KMS-11 (cell line): Measurements from ENCODE around the gene WWTR1.

ENCODE experiments used
- H2AFZ ChIP-seq: fragments of 200-600 bp; sonication (generic); 2 replicates; pipeline ENCODE4 v1.6.1; 2016; ENCODE audit warnings: antibody characterized with exemption, mixed run types, low read depth
- H3K27ac ChIP-seq: fragments of 200-600 bp; sonication (generic); 2 replicates; pipeline ENCODE4 v1.6.1; 2016; ENCODE audit warnings: mild to moderate bottlenecking, mixed run types
- H3K27me3 ChIP-seq: fragments of 200-600 bp; sonication (generic); 2 replicates; pipeline ENCODE4 v1.6.1; 2017; ENCODE audit warnings: mild to moderate bottlenecking, low read depth, mixed run types, moderate library complexity; ENCODE audit not compliant: insufficient read depth
- H3K36me3 ChIP-seq: fragments of 200-600 bp; sonication (generic); 2 replicates; pipeline ENCODE4 v1.6.1; 2017; ENCODE audit warnings: mild to moderate bottlenecking, mixed run types; ENCODE audit not compliant: insufficient read depth
- H3K4me1 ChIP-seq: fragments of 200-600 bp; sonication (generic); 2 replicates; pipeline ENCODE4 v1.6.1; 2016; ENCODE audit warnings: mild to moderate bottlenecking, low read depth, mixed run types; ENCODE audit not compliant: poor library complexity, severe bottlenecking
- H3K4me2 ChIP-seq: fragments of 200-600 bp; sonication (generic); 2 replicates; pipeline ENCODE4 v1.7.0; 2016; ENCODE audit warnings: mild to moderate bottlenecking, mixed run types
- H3K4me3 ChIP-seq: fragments of 200-600 bp; sonication (generic); IDR thresholded peaks from 2 replicates; pipeline ENCODE4 v1.6.1; 2017; ENCODE audit warnings: low read depth, low read length, mixed read lengths; ENCODE audit not compliant: insufficient read depth
- H3K79me2 ChIP-seq: fragments of 200-600 bp; sonication (generic); 2 replicates; pipeline ENCODE4 v1.6.1; 2016; ENCODE audit warnings: low read depth, mixed run types; ENCODE audit not compliant: insufficient read depth
- H3K9ac ChIP-seq: fragments of 200-600 bp; sonication (generic); 2 replicates; pipeline ENCODE4 v1.6.1; 2016; ENCODE audit warnings: mild to moderate bottlenecking, mixed run types
- H4K20me1 ChIP-seq: fragments of 200-600 bp; sonication (generic); 2 replicates; pipeline ENCODE4 v1.6.1; 2016; ENCODE audit warnings: mild to moderate bottlenecking, mixed run types; ENCODE audit not compliant: insufficient read depth
- TF ChIP-seq, protein P1 (sequence below): fragments of 200-600 bp; sonication (generic); conservative IDR thresholded peaks from 2 replicates; pipeline ENCODE4 v1.6.1; 2017; ENCODE audit warnings: low read depth, mild to moderate bottlenecking, antibody characterized with exemption, low read length, moderate library complexity, mixed read lengths

The WWTR1 gene

DNA sequence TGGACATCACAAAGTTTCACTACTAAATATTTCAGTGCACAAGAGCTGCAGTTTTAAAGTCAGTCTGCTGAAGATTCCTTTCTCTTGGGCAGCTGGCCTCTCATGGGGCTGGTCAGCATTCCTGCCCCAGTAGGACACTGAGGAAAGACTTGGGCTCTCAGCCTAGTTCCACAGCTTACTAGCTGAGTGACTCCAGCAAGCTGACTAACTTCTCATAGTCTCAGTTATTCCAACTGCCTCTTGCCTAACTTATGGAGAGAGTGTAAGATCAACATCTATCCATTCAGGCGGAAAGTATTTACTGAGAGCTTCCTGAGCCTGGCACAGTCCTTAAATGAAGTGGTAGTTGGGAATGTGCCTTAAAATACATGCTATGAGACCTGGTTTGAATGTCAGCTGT, 156.3 kb downstream of the WWTR1 start:
- H3K9ac ChIP-seq = no peak overlapping the region
- no peak overlapping the region for H3K4me2 ChIP-seq
- H3K27ac ChIP-seq = no peak overlapping the region
- no peak overlapping the region for H3K4me3 ChIP-seq
- H4K20me1 ChIP-seq = no peaks in the 10 kb centered on the region
- no peaks in the 10 kb centered on the region for H3K27me3 ChIP-seq
- no peaks in the 10 kb centered on the region for H3K79me2 ChIP-seq
- H3K36me3 ChIP-seq = no peaks in the 10 kb centered on the region
- H3K4me1 ChIP-seq = no peaks in the 10 kb centered on the region
- TF ChIP-seq, protein P1, sequence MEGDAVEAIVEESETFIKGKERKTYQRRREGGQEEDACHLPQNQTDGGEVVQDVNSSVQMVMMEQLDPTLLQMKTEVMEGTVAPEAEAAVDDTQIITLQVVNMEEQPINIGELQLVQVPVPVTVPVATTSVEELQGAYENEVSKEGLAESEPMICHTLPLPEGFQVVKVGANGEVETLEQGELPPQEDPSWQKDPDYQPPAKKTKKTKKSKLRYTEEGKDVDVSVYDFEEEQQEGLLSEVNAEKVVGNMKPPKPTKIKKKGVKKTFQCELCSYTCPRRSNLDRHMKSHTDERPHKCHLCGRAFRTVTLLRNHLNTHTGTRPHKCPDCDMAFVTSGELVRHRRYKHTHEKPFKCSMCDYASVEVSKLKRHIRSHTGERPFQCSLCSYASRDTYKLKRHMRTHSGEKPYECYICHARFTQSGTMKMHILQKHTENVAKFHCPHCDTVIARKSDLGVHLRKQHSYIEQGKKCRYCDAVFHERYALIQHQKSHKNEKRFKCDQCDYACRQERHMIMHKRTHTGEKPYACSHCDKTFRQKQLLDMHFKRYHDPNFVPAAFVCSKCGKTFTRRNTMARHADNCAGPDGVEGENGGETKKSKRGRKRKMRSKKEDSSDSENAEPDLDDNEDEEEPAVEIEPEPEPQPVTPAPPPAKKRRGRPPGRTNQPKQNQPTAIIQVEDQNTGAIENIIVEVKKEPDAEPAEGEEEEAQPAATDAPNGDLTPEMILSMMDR = no peak
- H2AFZ ChIP-seq = no peak overlapping the region

DNA sequence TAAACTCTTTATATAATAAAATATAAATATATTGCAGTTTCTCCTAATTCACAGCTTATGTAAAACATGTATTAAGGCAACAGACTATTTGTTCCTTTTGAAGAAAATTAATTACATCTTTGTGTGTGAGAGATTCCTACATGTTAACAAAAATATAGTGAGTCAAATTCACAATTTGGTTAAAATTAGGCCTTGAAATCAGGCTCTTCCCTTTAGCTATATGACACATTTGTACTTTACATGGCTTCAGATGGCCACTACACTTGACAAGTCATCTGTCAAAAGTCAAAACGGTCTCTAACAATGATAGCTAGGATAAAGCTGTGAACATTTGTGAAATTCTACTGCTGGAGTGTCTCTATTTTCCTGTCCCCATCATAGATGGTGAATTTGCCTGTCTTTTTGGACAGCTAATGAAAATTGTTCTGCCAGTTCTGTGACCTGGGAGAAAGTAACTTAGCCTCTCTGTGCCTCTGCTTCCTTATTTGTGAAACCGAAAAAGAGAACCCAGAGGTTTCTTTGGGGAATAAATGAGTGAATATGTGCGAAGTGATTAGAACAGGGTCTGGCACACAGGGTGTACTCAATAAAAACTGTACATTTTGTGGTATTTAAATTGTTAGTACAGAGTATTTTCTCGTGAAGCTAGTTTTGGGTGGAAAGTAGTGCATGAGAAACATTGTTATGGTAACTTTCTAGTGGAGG, 159.7 kb downstream of the WWTR1 start:
- H3K9ac ChIP-seq = no peak overlapping the region
- TF ChIP-seq, protein P1 = no peak
- no peaks in the 10 kb centered on the region for H3K27me3 ChIP-seq
- H3K4me2 ChIP-seq = no peak overlapping the region
- no peaks in the 10 kb centered on the region for H4K20me1 ChIP-seq
- no peaks in the 10 kb centered on the region for H3K36me3 ChIP-seq
- no peak overlapping the region for H3K27ac ChIP-seq
- H3K4me3 ChIP-seq = no peak overlapping the region
- H2AFZ ChIP-seq = no peak overlapping the region
- no peaks in the 10 kb centered on the region for H3K79me2 ChIP-seq
- H3K4me1 ChIP-seq = no peaks in the 10 kb centered on the region

DNA sequence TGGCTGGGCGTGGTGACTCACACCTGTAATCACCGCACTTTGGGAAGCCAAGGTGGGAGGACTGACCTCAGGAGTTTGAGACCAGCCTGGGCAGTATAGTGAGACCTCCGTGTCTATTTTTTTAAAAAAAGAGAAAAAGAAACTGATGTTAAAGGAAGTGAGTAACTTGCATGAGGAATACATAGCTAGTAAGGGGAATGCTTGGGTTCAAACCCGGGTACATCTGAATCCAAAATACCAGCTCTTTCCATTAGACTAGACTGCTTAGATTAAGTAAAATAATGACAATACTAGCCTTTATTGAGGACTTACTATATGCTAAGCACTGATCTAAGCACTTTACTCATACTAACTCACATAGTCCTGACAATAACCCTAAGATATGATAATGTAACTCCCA, 160.9 kb downstream of the WWTR1 start:
- no peaks in the 10 kb centered on the region for H3K36me3 ChIP-seq
- H4K20me1 ChIP-seq = no peaks in the 10 kb centered on the region
- H2AFZ ChIP-seq = no peak overlapping the region
- TF ChIP-seq, protein P1 = no peak
- no peaks in the 10 kb centered on the region for H3K27me3 ChIP-seq
- no peak overlapping the region for H3K27ac ChIP-seq
- H3K4me3 ChIP-seq = no peak overlapping the region
- no peak overlapping the region for H3K4me2 ChIP-seq
- no peaks in the 10 kb centered on the region for H3K4me1 ChIP-seq
- H3K79me2 ChIP-seq = no peaks in the 10 kb centered on the region
- no peak overlapping the region for H3K9ac ChIP-seq

DNA sequence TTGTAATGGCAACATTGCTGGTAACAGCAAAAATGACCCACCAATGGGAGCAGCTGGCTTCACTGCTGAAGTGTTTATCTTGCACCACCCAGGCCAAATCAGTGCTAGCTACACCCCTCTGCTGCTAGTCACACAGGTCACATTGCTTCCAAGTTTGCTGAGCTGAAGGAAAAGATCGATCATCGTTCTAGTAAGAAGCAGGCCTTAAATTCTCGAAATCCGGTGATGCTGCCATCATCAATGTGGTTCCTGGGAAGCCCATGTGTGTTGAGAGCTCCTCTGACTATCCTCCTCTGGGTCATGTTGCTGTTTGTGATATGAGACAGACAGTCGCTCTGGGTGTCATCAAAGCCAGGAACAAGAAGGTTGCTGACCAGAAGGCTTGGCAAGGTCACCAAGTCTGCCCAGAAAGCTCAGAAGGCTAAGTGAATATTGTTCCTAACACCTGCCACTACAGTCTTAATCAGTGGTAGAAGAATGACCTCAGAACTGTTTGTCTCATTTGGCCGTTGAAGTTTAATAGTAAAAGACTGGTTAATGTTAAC, 162.2 kb downstream of the WWTR1 start:
- Histone ChIP-seq H3K79me2 (no peaks in the 10 kb centered on the region), H3K27me3 (no peaks in the 10 kb centered on the region), H3K4me1 (no peaks in the 10 kb centered on the region), H3K27ac (no peak overlapping the region), H3K36me3 (no peaks in the 10 kb centered on the region), H3K4me2 (no peak overlapping the region), H2AFZ (no peak overlapping the region), H4K20me1 (no peaks in the 10 kb centered on the region), H3K9ac (no peak overlapping the region), H3K4me3 (no peak overlapping the region)
- TF ChIP-seq, protein P1 = no peak
